Measurements from ENCODE around the gene CTDP1. TPM values are rescaled to one million over a fixed set of nuclear protein-coding genes. Genes with fewer than 3 reads are reported as not detected.

The CTDP1 gene
- total RNA-seq, 1 donor from 2014 or later: 34.8 TPM

DNA sequence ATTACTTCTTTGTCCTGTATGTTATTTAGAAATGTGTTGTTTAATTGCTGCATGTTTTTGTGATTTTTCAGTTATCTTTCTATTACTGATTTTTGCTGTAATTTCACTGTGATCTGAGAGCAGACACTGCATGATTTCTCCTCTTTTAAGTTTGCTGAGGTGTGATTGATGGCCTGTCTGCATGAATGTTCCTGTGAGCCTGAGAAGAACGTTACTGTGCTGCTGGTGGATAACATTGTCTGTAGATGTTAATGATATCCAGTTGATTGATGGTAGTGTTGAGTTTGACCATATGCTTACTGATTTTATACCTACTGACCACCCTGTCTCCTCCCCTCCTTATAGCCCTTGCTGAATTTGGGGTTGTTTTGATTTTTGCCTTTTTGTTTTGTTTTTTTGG is 80.7 kb downstream of the CTDP1 start:
- Mint-ChIP-seq H3K27ac (ENCODE audit: unreplicated experiment) (no peak overlapping the region), H3K27me3 (ENCODE audit: unreplicated experiment) (peaks cover 6% of the 10 kb centered on the region), H3K36me3 (ENCODE audit: unreplicated experiment) (peaks cover 55% of the 10 kb centered on the region), H3K4me1 (ENCODE audit: low read depth, unreplicated experiment) (no peaks in the 10 kb centered on the region), H3K4me3 (ENCODE audit: unreplicated experiment) (no peak overlapping the region), H3K9me3 (ENCODE audit: unreplicated experiment) (peaks cover 20% of the 10 kb centered on the region)
- TF ChIP-seq, protein P1, sequence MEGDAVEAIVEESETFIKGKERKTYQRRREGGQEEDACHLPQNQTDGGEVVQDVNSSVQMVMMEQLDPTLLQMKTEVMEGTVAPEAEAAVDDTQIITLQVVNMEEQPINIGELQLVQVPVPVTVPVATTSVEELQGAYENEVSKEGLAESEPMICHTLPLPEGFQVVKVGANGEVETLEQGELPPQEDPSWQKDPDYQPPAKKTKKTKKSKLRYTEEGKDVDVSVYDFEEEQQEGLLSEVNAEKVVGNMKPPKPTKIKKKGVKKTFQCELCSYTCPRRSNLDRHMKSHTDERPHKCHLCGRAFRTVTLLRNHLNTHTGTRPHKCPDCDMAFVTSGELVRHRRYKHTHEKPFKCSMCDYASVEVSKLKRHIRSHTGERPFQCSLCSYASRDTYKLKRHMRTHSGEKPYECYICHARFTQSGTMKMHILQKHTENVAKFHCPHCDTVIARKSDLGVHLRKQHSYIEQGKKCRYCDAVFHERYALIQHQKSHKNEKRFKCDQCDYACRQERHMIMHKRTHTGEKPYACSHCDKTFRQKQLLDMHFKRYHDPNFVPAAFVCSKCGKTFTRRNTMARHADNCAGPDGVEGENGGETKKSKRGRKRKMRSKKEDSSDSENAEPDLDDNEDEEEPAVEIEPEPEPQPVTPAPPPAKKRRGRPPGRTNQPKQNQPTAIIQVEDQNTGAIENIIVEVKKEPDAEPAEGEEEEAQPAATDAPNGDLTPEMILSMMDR (IDR thresholded peaks at IDR 0.05; ENCODE audit: partially characterized antibody, unreplicated experiment): no peak
- no peak for DNase-seq

DNA sequence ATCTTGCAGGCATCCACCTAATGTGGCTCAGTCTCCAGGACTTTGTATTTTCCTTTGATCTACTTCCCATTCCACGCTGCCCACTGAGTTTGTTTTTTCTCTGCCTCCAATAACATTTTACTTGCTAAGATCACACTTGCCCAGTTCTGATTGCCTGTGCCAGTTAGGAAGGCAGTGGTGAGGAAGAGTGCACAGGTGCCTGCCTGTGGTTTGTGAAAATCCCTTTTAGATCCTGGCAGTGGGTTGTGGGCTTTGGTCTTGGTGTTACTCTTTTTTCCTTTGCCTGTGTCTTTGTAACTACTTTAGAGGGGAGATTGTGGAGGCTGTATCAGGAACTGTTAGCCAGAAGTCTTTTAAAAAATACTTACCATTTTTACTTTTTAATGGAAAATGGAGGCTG is 81.3 kb downstream of the CTDP1 start:
- Mint-ChIP-seq H3K36me3 (ENCODE audit: unreplicated experiment) (peaks cover 54% of the 10 kb centered on the region), H3K4me1 (ENCODE audit: low read depth, unreplicated experiment) (peaks cover under 1% of the 10 kb centered on the region), H3K27me3 (ENCODE audit: unreplicated experiment) (peaks cover 6% of the 10 kb centered on the region), H3K4me3 (ENCODE audit: unreplicated experiment) (no peak overlapping the region), H3K9me3 (ENCODE audit: unreplicated experiment) (peaks cover 22% of the 10 kb centered on the region), H3K27ac (ENCODE audit: unreplicated experiment) (no peak overlapping the region)
- TF ChIP-seq, protein P1 (IDR thresholded peaks at IDR 0.05; ENCODE audit: partially characterized antibody, unreplicated experiment): no peak
- DNase-seq: no peak

DNA sequence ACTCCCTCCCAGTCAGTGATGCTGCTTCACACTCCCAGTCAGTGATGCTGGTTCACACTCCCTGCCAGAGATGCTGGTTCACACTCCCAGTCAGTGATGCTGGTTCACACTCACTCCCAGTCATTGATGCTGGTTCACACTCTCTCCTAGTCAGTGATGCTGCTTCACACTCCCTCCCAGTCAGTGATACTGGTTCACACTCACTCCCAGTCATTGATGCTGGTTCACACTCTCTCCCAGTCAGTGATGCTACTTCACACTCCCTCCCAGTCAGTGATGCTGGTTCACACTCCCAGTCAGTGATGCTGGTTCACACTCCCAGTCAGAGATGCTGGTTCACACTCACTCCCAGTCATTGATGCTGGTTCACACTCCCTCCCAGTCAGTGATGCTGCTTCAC is 83.8 kb downstream of the CTDP1 start:
- DNase-seq: peak; percentile 1
- Mint-ChIP-seq H3K4me1 (ENCODE audit: low read depth, unreplicated experiment) (peaks cover 3% of the 10 kb centered on the region), H3K27ac (ENCODE audit: unreplicated experiment) (no peak overlapping the region), H3K36me3 (ENCODE audit: unreplicated experiment) (peaks cover 48% of the 10 kb centered on the region), H3K9me3 (ENCODE audit: unreplicated experiment) (peaks cover 21% of the 10 kb centered on the region), H3K4me3 (ENCODE audit: unreplicated experiment) (no peak overlapping the region), H3K27me3 (ENCODE audit: unreplicated experiment) (peaks cover 8% of the 10 kb centered on the region)
- TF ChIP-seq, protein P1 (IDR thresholded peaks at IDR 0.05; ENCODE audit: partially characterized antibody, unreplicated experiment): no peak

DNA sequence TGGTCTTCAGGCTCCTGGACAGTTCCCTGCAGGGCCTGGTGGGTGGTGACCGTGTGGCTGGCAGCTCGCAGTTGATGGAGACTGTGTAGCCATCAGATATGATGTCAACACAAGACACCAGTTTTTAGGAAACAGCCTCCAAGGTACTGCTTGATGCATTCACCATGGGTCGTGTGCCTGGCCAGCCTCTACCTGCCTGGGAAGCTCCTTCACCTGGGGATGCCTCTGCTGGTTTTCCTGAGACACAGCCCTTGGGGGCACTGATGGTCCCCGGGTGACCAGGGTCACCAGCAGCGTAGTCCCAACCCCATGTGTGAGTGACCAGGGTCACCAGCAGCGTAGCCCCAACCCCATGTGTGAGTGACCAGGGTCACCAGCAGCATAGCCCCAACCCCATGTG is 84.5 kb downstream of the CTDP1 start:
- Mint-ChIP-seq H3K27me3 (ENCODE audit: unreplicated experiment) (peaks cover 5% of the 10 kb centered on the region), H3K4me1 (ENCODE audit: low read depth, unreplicated experiment) (peaks cover 3% of the 10 kb centered on the region), H3K9me3 (ENCODE audit: unreplicated experiment) (peaks cover 18% of the 10 kb centered on the region), H3K27ac (ENCODE audit: unreplicated experiment) (no peak overlapping the region), H3K36me3 (ENCODE audit: unreplicated experiment) (peaks cover 42% of the 10 kb centered on the region), H3K4me3 (ENCODE audit: unreplicated experiment) (no peak overlapping the region)
- no peak for DNase-seq
- TF ChIP-seq, protein P1 (IDR thresholded peaks at IDR 0.05; ENCODE audit: partially characterized antibody, unreplicated experiment): no peak

DNA sequence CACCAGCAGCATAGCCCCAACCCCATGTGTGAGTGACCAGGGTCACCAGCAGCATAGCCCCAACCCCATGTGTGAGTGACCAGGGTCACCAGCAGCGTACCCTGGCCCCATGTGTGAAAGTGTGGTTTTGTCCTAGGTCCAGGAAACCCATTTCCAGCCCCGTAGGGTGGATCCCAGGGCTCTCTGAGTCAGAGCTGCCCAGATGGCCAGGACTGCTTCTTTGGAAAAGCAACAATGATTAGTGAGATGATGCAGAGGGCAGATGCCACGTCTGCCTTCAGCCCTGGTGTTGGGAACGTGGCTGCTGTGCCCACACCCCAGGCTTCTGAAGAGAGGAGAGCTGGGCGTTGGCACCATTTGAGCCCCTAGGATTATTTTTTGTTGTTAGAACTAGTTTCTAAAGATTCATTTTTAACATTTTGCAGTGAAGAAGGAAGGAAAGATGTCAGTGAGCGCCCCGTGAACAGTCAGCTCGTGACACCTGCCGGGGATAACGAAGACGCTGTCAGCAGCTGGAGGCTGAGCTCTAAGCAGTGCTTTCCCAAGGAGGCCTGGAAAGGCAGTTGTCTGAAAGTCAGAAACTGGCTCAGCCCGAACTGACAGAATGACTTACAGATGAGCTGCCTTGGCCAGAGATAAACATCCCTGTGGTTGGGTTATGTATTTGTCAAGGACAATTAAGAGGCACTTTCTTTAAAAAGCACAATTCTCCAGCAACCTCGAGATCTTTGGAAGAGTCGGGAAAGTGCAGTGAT is 86.1 kb downstream of the CTDP1 start:
- Mint-ChIP-seq H3K4me1 (ENCODE audit: low read depth, unreplicated experiment) (peaks cover 3% of the 10 kb centered on the region), H3K27ac (ENCODE audit: unreplicated experiment) (no peak overlapping the region), H3K4me3 (ENCODE audit: unreplicated experiment) (no peak overlapping the region), H3K27me3 (ENCODE audit: unreplicated experiment) (peaks cover 5% of the 10 kb centered on the region), H3K36me3 (ENCODE audit: unreplicated experiment) (peaks cover 29% of the 10 kb centered on the region), H3K9me3 (ENCODE audit: unreplicated experiment) (peaks cover 16% of the 10 kb centered on the region)
- TF ChIP-seq, protein P1 (IDR thresholded peaks at IDR 0.05; ENCODE audit: partially characterized antibody, unreplicated experiment): no peak
- DNase-seq: peak; percentile 9

Measured in glutamatergic neuron (in vitro differentiated cells).